ENCODE results near the gene LSM7.
A peak's percentile ranks its signal among the peaks of the same experiment; 100 is the strongest.

LSM7 gene

GRCh38 chr19:2328401-2329148 lies at the start of gene LSM7, which contains the start of gene SPPL2B:
LSM7 (minus strand) TSS chr19:2328586; CDS start chr19:2328566, 20 bp downstream.
SPPL2B (plus strand) TSS chr19:2328684; CDS start chr19:2328710, 26 bp downstream.
- DNase-seq: peak; percentile 95

- no peak for DNase-seq
Measured at GRCh38 chr19:2376784-2377519, 48.6 kb upstream of the LSM7 start.

- no peak for DNase-seq
Measured at GRCh38 chr19:2375353-2376121, 47.2 kb upstream of the LSM7 start.

GRCh38 chr19:2374808-2375207 lies 46.4 kb upstream of the LSM7 start:
- DNase-seq: no peak

GRCh38 chr19:2372076-2372612 lies 43.8 kb upstream of the LSM7 start:
- DNase-seq: no peak

- no peak for DNase-seq
Measured at GRCh38 chr19:2371656-2372055, 43.3 kb upstream of the LSM7 start.

GRCh38 chr19:2365201-2365970 lies 37.0 kb upstream of the LSM7 start:
- no peak for DNase-seq

GRCh38 chr19:2363419-2363818 lies 35.0 kb upstream of the LSM7 start:
- no peak for DNase-seq

- DNase-seq: no peak
Measured at GRCh38 chr19:2362970-2363300, 34.5 kb upstream of the LSM7 start.

- DNase-seq: no peak
Measured at GRCh38 chr19:2362046-2362969, 33.9 kb upstream of the LSM7 start.

GRCh38 chr19:2361246-2362045 lies 33.1 kb upstream of the LSM7 start:
- no peak for DNase-seq

- DNase-seq: no peak
Measured at GRCh38 chr19:2360833-2361232, 32.4 kb upstream of the LSM7 start.

- DNase-seq: no peak
Measured at GRCh38 chr19:2359992-2360685, 31.8 kb upstream of the LSM7 start, which contains the start of gene TMPRSS9. TMPRSS9 (plus strand) TSS chr19:2360265; CDS start chr19:2389786, 29,521 bp downstream.

GRCh38 chr19:2358548-2359173 lies 30.3 kb upstream of the LSM7 start:
- DNase-seq: no peak

GRCh38 chr19:2357279-2358206 lies 29.2 kb upstream of the LSM7 start:
- DNase-seq: no peak

- no peak for DNase-seq
Measured at GRCh38 chr19:2356036-2356646, 27.8 kb upstream of the LSM7 start.

- DNase-seq: no peak
Measured at GRCh38 chr19:2355168-2356035, 27.0 kb upstream of the LSM7 start.

Measured in activated T-cell treated with anti-CD3 and anti-CD28 coated beads, Interleukin-2, amount 50 U/mL, for 1 hour (primary cell).